ENCODE data around the gene HPS4. TPM values are rescaled to one million over a fixed set of nuclear protein-coding genes. Genes with fewer than 3 reads are reported as not detected.

Gene HPS4
- total RNA-seq, 6 donors from 2014 or later: 22.5 to 93.2 (median 34.2) TPM

- no peak for ATAC-seq (ENCODE audit: low FRiP score in 2 of 2)
- TF ChIP-seq EP300 (IDR thresholded peaks at IDR 0.05) (no peak), CTCF (IDR thresholded peaks at IDR 0.05) (no peak), POLR2A (IDR thresholded peaks at IDR 0.05) (no peak), POLR2AphosphoS5 (IDR thresholded peaks at IDR 0.05) (no peak)
- 72 to 82% methylated on average over 3 of the region's 3 CpGs for WGBS, 2 donors
These were observed 50.8 kb downstream of the HPS4 start for GRCh38 chr22:26432619-26433311.

GRCh38 chr22:26431261-26431995 is 52.2 kb downstream of the HPS4 start:
- Histone ChIP-seq H3K9me3 (no peaks in the 10 kb centered on the region), H3K36me3 (no peaks in the 10 kb centered on the region), H3K27me3 (no peaks in the 10 kb centered on the region), H3K27ac (no peak overlapping the region), H3K4me3 (no peak overlapping the region), H3K4me1 (peaks cover 5 to 16% (median 8%) of the 10 kb centered on the region in 4 donors)
- ATAC-seq (ENCODE audit: low FRiP score in 2 of 2) (no peak), DNase-seq (no peak)
- TF ChIP-seq CTCF (IDR thresholded peaks at IDR 0.05) (no peak), POLR2A (IDR thresholded peaks at IDR 0.05) (no peak), EP300 (IDR thresholded peaks at IDR 0.05) (no peak), POLR2AphosphoS5 (IDR thresholded peaks at IDR 0.05) (no peak)
- 87 to 92% methylated on average over 13 of the region's 13 CpGs for whole genome bisulfite sequencing, 2 donors

More at GRCh38 chr22:26432619-26433311, 50.8 kb downstream of the HPS4 start:
- no peak overlapping the region for H3K27ac ChIP-seq
- peaks cover 5 to 16% (median 8%) of the 10 kb centered on the region in 4 donors for H3K4me1 ChIP-seq
- no peak overlapping the region for H3K4me3 ChIP-seq
- no peaks in the 10 kb centered on the region for H3K9me3 ChIP-seq
- no peaks in the 10 kb centered on the region for H3K36me3 ChIP-seq
- DNase-seq: no peak
- H3K27me3 ChIP-seq: no peaks in the 10 kb centered on the region

GRCh38 chr22:26430600-26430999 is 53.0 kb downstream of the HPS4 start:
- peaks cover 5 to 16% (median 8%) of the 10 kb centered on the region in 4 donors for H3K4me1 ChIP-seq
- no peak overlapping the region for H3K4me3 ChIP-seq
- H3K27ac ChIP-seq: no peak overlapping the region
- 80 to 82% methylated on average over 2 of the region's 2 CpGs for WGBS, 2 donors
- H3K9me3 ChIP-seq: no peaks in the 10 kb centered on the region
- no peak for ATAC-seq (ENCODE audit: low FRiP score in 2 of 2)
- no peak for DNase-seq
- H3K27me3 ChIP-seq: no peaks in the 10 kb centered on the region
- no peaks in the 10 kb centered on the region for H3K36me3 ChIP-seq
- TF ChIP-seq POLR2A (IDR thresholded peaks at IDR 0.05) (no peak), EP300 (IDR thresholded peaks at IDR 0.05) (no peak), POLR2AphosphoS5 (IDR thresholded peaks at IDR 0.05) (no peak), CTCF (IDR thresholded peaks at IDR 0.05) (no peak)

- ATAC-seq (ENCODE audit: low FRiP score in 2 of 2): no peak
- Histone ChIP-seq H3K9me3 (no peaks in the 10 kb centered on the region), H3K36me3 (no peaks in the 10 kb centered on the region), H3K4me3 (peak overlapping the region; percentile 24 to 76 (median 74)), H3K27ac (peak overlapping the region in 2 of 4 donors; percentile 73 to 81), H3K27me3 (no peaks in the 10 kb centered on the region), H3K4me1 (peaks cover 5 to 16% (median 8%) of the 10 kb centered on the region in 4 donors)
- peak in 1 of 2 donors; percentile 88 for DNase-seq
- no peak for TF ChIP-seq CTCF (IDR thresholded peaks at IDR 0.05)
- TF ChIP-seq EP300 (IDR thresholded peaks at IDR 0.05): no peak
- no peak for TF ChIP-seq POLR2AphosphoS5 (IDR thresholded peaks at IDR 0.05)
- TF ChIP-seq POLR2A (IDR thresholded peaks at IDR 0.05): no peak
- 9 to 11% methylated on average over 21 to 27 of the region's 50 CpGs for WGBS, 2 donors
These were observed 53.9 kb downstream of the HPS4 start for GRCh38 chr22:26429458-26430286.
